Stimulated activated CD8-positive, alpha-beta memory T cell treated with anti-CD3 and anti-CD28 coated beads, Interleukin-4, amount 100 ng/mL, for 1 hour (primary cell): ENCODE data around the gene CBX8.
"Not testable (repeated sequence)": the region's sequence is repeated elsewhere in the genome, so short reads cannot be mapped to it uniquely, and the experiment has no call there.

Experiments used
- DNase-seq, 2 donors: peaks; one replicate each; pipeline ENCODE4 v3.0.0-alpha.2; 2020; ENCODE audit warnings: low read depth in 2 of 2, low spot score in 1 of 2

CBX8 gene

GRCh38 chr17:79781736-79782575 lies 14.9 kb downstream of the CBX8 start:
- DNase-seq, result no peak

- no peak for DNase-seq
These were observed 15.7 kb downstream of the CBX8 start for GRCh38 chr17:79781012-79781650.

GRCh38 chr17:79779661-79780365 lies 17.1 kb downstream of the CBX8 start:
- DNase-seq, result no peak

- no peak for DNase-seq
These were observed 17.8 kb downstream of the CBX8 start for GRCh38 chr17:79779084-79779529.

GRCh38 chr17:79778504-79779083 lies 18.3 kb downstream of the CBX8 start:
- DNase-seq, result no peak

GRCh38 chr17:79777894-79778503 lies 18.9 kb downstream of the CBX8 start, which contains the start of gene CBX2:
Gene CBX2, plus strand, starts transcription at chr17:79778148. Its CDS starts 88 bp downstream, at chr17:79778236.
- peak; percentile 45 to 59 for DNase-seq

GRCh38 chr17:79777120-79777893 lies 19.6 kb downstream of the CBX8 start:
- DNase-seq, result no peak

- DNase-seq, result no peak
These were observed 20.3 kb downstream of the CBX8 start for GRCh38 chr17:79776376-79777119.

GRCh38 chr17:79775632-79776031 lies 21.2 kb downstream of the CBX8 start:
- DNase-seq, result no peak

- no peak for DNase-seq
These were observed 22.3 kb downstream of the CBX8 start for GRCh38 chr17:79774561-79774975.

GRCh38 chr17:79772726-79773125 lies 24.2 kb downstream of the CBX8 start:
- not testable (repeated sequence) for DNase-seq

GRCh38 chr17:79771276-79771675 lies 25.6 kb downstream of the CBX8 start:
- no peak for DNase-seq

GRCh38 chr17:79769570-79770506 lies 27.0 kb downstream of the CBX8 start:
- no peak for DNase-seq

- DNase-seq, result no peak
These were observed 31.2 kb downstream of the CBX8 start for GRCh38 chr17:79765708-79766107.

- no peak for DNase-seq
These were observed 34.8 kb downstream of the CBX8 start for GRCh38 chr17:79761894-79762589.

GRCh38 chr17:79760197-79760906 lies 36.5 kb downstream of the CBX8 start:
- DNase-seq, result no peak

- DNase-seq, result no peak
These were observed 38.6 kb downstream of the CBX8 start for GRCh38 chr17:79758271-79758670.
